GM19468 (cell line): ENCODE results near the gene INSIG1.

ENCODE experiments used
- ATAC-seq: cut with Tn5 transposase; IDR thresholded peaks from one replicate; pipeline ENCODE4 v1.9.1; 2021; ENCODE audit warnings: mild to moderate bottlenecking, moderate library complexity, moderate number of reproducible peaks; ENCODE audit not compliant: unreplicated experiment; ENCODE audit errors: extremely low read depth

Gene INSIG1

DNA sequence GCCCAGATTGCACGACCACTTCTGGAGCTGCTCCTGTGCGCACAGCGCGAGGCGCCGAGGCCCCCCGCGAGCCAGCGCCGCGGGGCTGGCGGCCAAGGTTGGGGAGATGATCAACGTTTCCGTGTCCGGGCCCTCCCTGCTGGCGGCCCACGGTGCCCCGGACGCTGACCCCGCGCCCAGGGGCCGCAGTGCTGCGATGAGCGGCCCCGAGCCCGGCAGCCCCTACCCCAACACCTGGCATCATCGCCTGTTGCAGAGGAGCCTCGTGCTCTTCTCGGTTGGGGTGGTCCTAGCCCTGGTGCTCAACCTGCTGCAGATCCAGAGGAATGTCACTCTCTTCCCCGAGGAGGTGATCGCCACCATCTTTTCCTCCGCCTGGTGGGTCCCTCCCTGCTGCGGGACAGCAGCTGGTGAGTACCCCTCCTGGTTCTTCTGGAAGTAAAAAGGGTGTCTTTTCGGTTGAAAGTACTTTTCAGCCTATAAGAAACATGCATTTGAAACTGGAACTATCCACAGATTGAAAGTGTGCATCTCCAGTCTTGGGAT, 683 bp downstream of the INSIG1 start:
- ATAC-seq = no peak

- ATAC-seq = peak; percentile 67
Measured at GRCh38 chr7:155298834-155299534, 1.3 kb downstream of the INSIG1 start.

DNA sequence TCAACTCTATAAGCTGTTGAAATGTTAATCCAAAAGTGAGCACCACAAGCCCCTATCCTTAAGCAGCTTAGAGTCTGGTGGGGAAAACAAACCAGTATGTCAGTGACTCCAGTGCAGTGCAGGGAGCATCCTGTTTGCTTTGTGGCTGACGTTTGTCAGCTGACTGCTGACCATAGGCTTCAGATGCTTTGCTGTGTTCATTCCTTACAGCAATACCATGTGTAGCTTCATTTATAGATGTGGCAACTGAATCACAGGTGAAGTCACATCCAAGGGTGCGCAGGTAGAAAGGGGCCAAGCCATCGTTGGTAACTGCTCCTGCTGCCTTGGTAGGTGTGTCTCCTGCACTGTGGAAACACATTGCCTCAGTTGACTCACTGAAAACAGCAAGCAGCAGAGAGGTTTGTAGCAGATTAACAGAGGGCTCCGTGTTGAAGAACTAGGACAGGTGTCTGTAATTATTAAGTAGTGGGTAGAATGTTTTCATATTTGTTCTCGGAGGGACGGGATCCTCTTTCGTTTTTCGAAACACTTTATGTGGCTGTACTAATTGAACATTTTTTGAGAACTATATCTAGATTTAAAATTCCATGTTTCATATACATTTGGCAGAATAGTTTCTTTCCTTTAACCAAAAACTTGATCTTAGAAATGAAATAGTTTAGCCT, 2.0 kb downstream of the INSIG1 start:
- ATAC-seq = no peak

DNA sequence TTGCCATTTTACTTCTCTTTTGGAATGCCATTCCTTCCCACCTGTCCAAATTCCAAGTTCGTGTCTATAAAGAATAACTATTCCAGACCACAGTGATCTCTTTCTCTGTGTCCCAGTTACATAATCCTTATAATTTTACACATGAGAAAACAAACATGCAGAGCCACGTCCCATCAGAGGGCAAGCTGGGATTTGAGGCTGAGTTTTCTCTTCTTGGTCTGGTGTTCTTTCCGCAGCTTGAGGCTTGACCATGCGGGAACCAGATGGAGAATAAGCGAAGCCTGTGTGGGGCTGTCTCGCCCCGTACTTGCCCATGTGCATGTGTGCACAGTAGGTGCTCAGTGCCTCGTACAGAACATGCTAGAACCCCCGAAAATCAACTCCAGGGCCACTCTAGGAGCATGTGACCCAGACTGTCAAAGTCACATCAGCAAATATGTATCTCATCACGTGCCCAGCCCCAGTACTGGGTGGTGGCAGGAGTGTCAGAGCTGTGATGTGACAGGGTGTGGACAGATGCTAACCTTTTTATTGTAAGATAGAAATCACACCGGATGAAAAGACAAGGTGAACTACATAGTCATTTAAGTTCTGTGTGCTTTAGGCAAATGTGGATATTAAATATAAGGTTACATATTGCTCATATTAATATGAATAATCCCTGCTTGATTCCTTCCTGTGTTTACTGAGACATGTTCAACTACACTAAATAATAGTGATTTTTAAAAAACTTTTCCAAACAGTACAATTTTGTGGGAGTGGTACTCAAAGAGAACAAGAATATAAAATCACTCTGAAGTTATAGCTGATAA, 3.2 kb downstream of the INSIG1 start:
- no peak for ATAC-seq

- no peak for ATAC-seq
Measured at GRCh38 chr7:155303039-155303593, 5.4 kb downstream of the INSIG1 start.

- ATAC-seq = no peak
Measured at GRCh38 chr7:155303897-155304296, 6.2 kb downstream of the INSIG1 start.

DNA sequence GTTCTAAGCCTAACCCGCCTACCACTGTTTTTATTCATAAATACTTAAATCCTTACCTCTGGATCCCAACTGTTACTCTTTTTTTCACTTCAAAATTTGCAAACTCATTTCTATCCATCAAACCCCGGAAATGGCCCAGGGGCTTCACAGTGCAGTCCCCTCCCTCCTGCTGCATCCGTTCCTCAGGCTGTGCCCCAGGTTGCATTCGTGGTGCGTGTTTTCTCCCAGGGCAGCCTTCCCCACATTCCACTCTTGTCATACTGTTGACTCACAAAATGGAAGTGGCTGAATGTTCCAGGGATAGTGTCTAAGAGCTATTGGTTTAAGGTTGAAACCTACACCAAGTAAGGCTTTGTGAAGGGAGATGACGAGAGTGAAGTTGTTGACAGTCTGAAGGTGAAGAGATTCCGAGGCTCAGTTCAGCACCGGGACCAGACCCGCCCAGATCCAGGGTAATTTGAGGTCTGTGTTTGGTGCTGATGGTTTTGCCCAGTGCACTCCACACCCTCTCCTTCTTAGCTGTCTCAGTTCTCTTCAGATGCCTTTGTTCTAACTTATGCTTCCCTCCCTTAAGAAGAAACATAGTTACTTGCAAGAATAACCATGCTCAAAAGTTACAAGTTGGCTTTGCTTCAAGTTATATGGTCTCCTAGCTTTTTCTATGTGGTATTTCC, 7.7 kb downstream of the INSIG1 start:
- no peak for ATAC-seq

DNA sequence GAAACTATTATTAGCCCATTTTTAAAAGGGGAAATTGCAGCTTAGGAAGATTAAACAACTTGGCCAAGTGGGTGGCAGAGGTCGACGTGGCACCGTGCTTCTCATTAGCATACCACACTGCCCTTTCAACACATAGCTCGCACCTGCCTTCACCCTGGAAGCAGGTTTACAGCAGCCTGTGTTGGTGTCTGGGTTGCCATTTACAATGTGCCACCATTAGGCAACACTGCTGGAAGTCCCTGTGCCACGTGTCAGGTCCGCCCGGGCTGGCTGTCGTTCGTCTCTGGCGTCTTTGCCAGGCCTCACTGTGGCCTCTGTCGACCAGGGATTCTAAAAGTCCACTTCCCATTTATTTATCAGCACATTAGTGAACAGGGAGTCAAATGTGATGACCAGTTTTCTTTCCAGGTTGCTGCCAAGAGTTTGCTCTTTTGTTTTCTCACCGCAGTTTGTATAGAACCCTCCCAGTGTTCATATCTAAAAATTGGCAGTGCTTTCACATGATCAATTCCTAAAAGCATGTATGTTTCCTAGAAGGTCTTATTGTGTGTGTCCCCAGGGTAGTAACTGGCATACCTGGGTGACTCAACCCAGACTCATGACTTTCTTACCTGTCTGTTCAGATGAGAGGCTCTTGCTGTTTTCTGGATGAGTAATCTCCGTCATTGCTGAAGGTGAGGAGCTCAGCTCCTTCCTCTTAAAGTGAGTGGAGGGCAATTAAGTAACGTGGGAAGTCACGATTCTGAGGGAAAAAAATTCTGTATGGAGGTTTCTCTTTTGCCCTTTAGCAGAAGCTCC, 9.2 kb downstream of the INSIG1 start:
- ATAC-seq = no peak

DNA sequence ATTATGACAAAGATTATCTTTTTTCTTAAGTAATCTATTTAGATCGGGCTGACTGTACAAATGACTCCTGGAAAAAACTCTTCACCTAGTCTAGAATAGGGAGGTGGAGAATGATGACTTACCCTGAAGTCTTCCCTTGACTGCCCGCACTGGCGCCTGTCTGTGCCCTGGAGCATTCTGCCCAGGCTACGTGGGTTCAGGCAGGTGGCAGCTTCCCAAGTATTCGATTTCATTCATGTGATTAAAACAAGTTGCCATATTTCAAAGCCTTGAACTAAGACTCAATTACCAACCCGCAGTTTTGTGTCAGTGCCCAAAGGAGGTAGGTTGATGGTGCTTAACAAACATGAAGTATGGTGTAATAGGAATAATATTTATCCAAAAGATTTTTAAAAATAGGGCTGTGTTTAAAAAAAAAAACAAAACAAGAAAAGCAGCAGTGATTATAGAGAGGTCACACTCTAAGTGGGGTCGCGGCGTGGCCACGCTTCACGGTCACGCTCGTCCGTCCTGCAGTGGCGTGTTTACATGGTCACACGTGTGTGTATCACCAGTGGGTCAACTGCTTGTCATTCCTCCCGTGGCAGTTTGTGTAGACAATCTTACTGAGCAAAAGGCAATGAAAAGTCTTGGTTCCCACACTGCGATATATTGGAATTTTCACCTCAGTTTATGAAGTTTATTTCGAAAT, 10.8 kb downstream of the INSIG1 start:
- ATAC-seq = no peak

DNA sequence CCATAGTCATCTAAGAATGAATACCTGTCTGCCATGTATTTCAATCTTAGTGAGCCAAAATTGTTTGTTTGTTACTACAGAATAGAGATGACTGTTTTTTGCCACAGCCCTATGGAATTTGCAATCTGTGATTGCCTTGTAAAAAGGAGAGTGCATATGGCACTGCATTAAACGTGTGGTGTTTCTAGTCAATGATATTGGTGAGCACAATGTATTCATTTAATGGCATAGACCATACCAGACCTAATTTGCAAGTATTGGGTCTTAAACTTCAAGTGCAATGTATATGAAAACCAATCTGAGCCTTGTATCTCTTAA, 11.3 kb downstream of the INSIG1 start:
- no peak for ATAC-seq

- no peak for ATAC-seq
Measured at GRCh38 chr7:155310425-155311114, 12.9 kb downstream of the INSIG1 start.

- no peak for ATAC-seq
Measured at GRCh38 chr7:155311826-155312537, 14.3 kb downstream of the INSIG1 start.

GRCh38 chr7:155312633-155313032, 15.0 kb downstream of the INSIG1 start:
- no peak for ATAC-seq

- no peak for ATAC-seq
Measured at GRCh38 chr7:155313096-155313495, 15.4 kb downstream of the INSIG1 start.

DNA sequence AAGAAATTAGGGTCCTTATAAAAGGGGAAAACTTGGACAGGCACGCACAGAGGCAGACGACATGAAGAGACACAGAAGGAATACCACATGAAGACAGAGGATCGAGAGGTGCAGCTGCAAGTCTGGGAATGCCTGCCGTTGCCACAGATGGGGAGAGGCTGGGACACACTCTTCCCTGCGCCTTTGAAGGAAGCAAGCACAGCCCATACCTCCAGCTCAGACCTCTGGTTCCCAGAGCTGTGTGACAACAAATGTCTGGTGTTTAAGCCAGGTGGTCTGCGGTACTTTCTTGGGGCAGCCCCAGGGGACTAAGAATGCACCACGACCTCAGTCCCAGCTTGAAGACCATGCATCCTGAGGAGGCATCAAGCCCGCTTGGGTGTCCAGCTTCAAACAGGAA, 18.3 kb downstream of the INSIG1 start:
- no peak for ATAC-seq

DNA sequence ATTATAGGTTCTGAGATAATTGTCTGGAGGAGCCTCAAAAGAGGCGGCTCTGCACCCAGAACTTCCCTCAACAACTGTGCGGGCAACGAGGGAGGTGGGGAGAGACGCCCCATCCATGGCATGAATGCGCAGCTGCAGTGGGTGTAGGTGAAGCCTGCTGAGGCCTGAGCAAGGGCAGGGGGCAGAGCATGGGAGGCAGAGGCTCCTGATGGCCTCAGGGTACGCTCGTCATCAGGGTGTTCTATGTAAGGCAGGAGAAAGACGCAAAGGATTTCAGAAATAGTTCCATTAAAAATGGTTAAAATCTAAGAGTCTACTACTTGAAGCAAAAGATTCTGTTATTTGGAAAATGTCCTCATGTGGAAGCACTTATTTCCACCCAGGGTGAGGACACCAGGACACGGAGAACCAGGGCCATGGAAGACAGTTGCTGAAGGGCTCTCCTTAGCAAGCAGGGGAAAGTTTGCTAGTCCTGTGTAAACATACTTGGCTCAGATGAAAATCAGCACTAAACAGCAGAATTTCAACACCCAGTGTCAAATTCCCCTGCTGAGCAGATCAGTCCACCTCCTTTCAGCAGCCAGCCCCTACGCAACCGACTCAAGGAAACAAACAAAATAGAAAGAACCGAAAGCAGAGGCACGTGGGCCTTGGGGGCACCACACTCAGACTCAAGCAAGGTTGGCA, 18.9 kb downstream of the INSIG1 start:
- no peak for ATAC-seq

- no peak for ATAC-seq
Measured at GRCh38 chr7:155317114-155317434, 19.4 kb downstream of the INSIG1 start.
